Aortic smooth muscle cell (primary cell): ENCODE results near the gene SDR42E2. TPM values are rescaled to one million over a fixed set of nuclear protein-coding genes. Genes with fewer than 3 reads are reported as not detected.

ENCODE experiments used
- total RNA-seq: library from RNA; depleted of rRNA; stranded (reverse); fragments of >200 nt; gene quantifications from 2 replicates; pipeline ENCODE4 v1.2.3, GENCODE V29; 2014

The SDR42E2 gene
- not detected in 2 replicates for total RNA-seq

GRCh38 chr16:22161999-22162655, at the start of gene SDR42E2:
Gene SDR42E2, plus strand, starts transcription at chr16:22162506. Its CDS starts 3,077 bp downstream, at chr16:22165583.

GRCh38 chr16:22206013-22206841, 43.9 kb downstream of the SDR42E2 start, which contains the start of gene EEF2K:
Gene EEF2K, plus strand, starts transcription at chr16:22206278. Its CDS starts 19,452 bp downstream, at chr16:22225730.

Other genes with a start within 250 kb of the SDR42E2 start
- gene UQCRC2, start 209.1 kb upstream of the SDR42E2 start, total RNA-seq = 165 and 194 TPM in 2 replicates
- not detected in 2 replicates for gene PDZD9, start 161.4 kb upstream of the SDR42E2 start, total RNA-seq
- gene MOSMO, start 154.4 kb upstream of the SDR42E2 start, total RNA-seq = 10.4 and 10.8 TPM in 2 replicates
- under 0.01 TPM in 1 of 2 replicates, not detected in the other for gene VWA3A, start 70.0 kb upstream of the SDR42E2 start, total RNA-seq
- gene EEF2K, start 43.8 kb downstream of the SDR42E2 start, total RNA-seq = 31.0 and 31.1 TPM in 2 replicates
- gene POLR3E, start 134.9 kb downstream of the SDR42E2 start, total RNA-seq = 30.8 and 47.3 TPM in 2 replicates
- gene CDR2, start 212.1 kb downstream of the SDR42E2 start, total RNA-seq = 47.9 and 50.2 TPM in 2 replicates